NCI-H774 (cell line): ENCODE results near the gene PSMB1.

ENCODE experiments used
- DNase-seq: peaks from one replicate; lab custom pipeline; 2025; lab: John Stamatoyannopoulos, UW

The PSMB1 gene

DNA sequence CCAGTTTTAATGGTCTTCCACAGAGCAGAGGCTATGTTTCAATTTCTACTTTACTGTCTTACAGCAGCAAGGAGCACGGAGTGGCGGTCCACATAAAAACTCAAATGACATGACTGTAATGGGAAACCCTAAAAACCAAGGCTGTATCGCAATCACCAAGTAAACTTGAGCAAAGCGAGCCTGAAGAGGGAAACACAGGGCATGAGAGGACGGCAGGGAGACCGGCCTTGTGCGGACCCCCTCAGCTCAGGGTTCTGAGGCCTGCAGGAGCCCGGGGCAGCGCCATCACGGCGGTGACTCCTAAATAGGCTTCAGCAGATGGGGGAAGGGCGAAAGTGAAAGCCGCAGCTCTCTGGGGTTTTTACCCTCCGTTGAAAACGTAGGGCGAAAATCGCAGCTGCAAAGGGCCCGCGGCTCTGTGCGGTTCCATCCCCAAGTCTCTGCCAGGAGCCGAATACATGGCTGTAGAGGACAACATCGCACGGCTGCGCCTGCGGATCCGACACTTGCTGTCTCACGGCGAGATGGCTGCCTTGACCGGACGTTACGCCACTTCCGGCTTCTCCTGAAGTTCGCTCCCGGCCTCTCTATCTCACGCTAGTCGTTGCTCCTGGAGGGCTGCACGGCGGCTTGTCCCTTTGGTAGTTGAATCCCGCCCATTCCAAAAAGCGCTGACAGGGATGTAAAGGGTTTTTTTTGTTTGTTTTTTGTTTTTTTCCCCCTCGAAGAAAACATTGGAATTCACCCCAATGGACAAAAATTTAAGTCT is at the start of gene PSMB1:
Gene PSMB1, minus strand, starts transcription at position 543 of the 769 bp plus-strand sequence. Its CDS starts 65 bp downstream, at position 478.
- DNase-seq = peak; percentile 99

GRCh38 chr6:170597278-170597677 is 44.2 kb upstream of the PSMB1 start:
- DNase-seq = no peak

DNA sequence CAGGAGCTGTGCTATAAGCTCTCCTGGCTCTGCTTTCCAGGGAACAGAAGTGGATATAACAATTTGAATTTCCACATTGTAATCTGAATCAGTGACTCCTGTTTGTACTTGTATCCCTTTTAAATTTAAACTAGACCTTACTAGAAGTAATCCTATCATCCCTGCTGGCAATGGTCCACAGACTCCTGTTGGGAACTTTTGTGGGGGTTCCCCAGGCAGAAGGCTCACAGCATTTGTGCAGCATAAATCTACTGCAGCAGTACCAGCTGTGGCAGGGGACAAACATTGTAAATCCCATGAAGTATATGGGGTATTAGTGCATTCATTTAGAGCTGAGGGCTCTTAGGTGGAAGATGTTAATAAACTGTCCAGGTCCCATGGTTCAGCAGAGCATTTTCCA is 43.3 kb upstream of the PSMB1 start:
- DNase-seq = no peak

GRCh38 chr6:170590725-170591124 is 37.6 kb upstream of the PSMB1 start:
- DNase-seq = no peak

GRCh38 chr6:170584954-170585498 is 31.9 kb upstream of the PSMB1 start:
- DNase-seq = no peak

DNA sequence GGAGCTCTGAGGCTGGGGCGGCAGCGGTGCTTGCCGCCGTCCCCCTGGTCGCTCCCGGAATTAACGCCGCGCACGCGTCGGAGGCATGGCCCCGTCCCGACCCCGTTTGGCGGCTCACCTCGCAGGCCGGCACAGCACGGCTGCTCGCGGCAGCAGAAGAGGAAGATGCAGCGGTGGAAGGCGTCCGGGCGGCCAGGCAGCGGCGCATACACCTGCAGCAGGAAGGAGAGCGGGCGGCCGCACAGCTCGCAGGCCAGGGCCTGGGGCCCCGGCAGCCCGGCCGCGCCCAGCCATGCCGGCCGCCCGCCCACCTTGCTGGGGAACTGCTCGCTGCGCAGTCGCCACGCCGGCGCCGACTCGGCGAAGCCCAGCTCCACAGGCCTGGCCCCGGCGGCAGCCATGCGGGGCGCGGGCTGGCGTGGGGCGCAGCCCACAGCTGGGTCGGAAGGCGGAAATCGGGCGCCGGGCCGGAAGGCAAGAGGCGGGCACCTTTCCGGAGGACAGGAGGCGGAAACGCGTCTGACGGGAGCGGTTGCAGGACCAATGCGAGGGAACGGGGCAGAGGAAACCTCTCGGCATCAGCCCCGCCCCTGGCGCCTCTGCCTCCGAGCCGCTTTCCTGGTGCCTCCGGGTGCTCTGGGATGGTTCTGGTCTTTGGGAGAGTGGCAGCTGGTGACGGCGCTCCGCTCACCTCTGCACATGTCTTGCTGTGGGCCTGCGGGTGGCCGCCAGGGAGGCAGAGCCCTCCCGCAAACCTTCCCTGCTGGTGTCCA is 31.3 kb upstream of the PSMB1 start, which contains the start of gene PDCD2:
Gene PDCD2, minus strand, starts transcription at position 457 of the 773 bp plus-strand sequence. Its CDS starts 56 bp downstream, at position 401.
- peak; percentile 98 for DNase-seq

GRCh38 chr6:170583756-170584180 is 30.7 kb upstream of the PSMB1 start:
- no peak for DNase-seq

DNA sequence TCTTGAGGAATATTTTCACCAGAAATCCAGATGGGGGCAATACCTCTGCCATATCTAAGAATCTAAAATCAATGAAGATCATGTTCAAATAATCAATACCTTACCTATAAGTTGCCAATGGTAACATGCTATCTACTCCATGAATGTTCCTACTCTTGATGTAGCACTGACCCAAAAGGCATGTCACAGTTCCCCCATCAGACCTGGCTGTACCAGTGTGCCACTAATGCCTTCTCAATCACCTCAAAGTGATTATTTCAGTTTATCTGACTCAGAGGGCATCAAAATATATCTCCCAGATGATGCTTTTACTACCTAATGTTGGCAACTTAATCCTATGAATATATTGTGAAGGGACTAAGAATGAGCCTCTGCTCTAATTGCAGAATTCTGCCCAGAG is 25.8 kb upstream of the PSMB1 start:
- no peak for DNase-seq

DNA sequence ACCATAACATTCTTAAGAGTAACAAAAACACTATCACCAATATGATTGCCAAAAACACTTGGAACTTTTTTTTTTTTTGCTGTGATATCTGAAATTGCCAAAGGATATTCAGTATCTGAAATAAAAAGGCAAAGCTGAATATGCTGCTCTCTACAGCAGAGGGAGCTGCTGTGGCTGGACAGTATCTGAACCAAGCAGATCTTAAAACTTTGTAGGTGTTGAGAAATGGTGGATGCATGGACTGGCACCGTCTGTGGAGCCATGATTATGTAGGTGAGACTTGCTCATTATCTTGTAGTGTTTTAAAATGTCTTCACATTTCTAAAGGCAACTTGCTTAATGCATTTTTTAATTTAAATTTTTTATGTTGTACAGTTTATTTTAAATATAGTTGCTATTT is 22.1 kb upstream of the PSMB1 start:
- DNase-seq = no peak

DNA sequence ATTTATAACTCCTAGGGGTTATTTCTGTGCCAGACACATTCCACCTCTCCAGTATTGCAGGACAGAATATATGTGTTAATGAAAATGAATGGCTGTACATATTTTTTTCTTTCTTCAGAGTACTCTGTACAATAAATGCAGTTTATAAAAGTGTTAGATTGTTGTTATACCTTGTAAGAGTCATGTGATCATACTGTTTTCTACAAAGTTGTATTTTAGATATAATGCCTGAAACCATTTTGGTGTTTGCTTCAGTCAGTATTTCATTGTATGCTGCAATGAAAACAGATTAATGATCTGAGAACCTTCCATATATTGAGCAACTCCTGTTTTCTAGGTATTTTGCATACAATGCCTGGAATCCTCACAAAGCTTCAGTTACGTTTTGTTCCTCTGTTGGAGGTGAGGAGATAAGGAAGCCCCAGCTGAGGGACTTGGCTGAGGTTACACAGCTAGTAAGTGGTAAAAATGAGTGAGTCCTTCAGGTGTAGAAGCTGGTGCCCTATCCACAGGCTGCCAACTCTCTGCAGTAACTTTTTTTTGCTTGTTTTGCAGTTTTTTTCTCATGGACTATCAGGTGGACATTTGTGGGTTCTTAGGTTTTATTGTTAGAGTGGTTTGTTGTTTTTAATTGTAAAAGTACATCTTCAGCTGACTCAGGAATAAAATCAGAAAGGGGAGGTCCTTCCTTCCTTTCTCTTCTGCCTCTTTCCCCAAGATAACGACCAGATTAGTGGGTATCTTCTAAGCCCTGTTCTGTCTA is 19.8 kb upstream of the PSMB1 start:
- no peak for DNase-seq

DNA sequence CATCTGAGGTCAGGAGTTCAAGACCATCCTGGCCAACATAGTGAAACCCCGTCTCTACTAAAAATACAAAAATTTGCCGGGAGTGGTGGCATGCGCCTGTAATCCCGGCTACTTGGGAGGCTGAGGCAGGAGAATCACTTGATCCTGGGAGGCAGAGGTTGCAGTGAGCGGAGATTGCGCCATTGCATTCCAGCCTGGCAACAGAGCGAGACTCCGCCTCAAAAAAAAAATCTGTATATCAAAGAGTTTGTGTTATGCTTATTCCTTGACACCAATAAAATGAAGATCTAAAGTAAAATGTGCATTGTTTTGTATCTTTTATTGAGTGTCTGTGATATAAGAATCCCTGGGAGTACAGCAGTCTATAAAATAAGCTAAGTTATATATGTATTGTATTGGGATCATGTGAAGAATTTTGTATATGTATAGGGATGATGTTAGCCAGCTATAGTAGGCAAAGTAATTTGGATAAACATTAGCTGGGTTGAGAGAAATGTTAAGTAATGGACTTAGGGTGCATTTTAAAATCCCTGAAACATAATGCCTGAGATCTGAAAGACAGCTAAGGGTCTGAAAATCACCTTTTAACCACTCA is 11.9 kb upstream of the PSMB1 start:
- DNase-seq = no peak

DNA sequence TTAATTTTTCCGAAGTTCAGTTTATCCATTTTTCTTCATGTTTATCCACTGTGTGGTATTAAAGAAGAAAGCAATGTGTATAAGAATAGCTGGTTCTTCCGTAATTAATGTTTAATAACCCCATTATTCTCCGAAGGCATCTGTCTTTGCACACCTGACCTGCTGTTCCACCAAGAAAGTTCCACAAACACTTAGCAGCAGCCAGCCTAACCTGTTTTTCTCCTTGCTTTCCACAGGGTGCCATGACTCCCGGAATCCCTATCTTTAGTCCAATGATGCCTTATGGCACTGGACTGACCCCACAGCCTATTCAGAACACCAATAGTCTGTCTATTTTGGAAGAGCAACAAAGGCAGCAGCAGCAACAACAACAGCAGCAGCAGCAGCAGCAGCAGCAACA is 8.4 kb upstream of the PSMB1 start:
- DNase-seq = no peak

DNA sequence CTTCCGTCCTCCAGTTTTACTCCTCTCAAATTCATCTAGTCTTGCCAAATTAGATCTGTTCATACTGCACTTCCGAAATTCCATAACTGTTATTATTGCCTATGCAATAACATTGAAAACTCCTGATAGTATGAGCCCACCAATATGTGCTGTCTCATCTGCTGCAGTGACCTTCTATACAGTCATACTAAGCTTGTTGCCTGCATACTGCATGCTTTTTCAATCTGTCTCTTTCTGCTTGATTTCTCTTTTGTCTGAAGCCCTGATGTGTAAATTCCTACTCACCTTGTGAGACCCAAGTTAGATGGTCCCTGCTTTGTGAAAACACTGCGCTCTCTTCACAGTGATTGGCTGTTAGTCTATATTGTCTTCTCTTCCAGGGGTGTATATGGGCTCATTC is 2.2 kb upstream of the PSMB1 start:
- DNase-seq = no peak

DNA sequence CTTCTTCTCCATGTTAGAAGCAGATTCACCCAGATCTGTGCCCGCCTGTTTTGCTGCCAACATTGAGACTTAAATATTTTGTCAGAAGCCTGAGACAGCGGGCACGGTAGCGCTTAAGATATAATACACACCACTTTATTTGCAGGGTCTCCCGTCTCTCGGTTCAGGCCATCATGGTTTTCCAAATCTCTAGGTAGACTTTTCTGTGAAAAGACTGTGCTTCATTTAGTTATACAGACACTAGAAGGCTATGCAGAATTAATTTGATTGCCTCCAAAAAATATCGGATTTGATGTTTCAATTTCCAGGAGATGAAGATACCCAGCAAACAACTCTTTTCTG is 1.7 kb upstream of the PSMB1 start:
- no peak for DNase-seq

DNA sequence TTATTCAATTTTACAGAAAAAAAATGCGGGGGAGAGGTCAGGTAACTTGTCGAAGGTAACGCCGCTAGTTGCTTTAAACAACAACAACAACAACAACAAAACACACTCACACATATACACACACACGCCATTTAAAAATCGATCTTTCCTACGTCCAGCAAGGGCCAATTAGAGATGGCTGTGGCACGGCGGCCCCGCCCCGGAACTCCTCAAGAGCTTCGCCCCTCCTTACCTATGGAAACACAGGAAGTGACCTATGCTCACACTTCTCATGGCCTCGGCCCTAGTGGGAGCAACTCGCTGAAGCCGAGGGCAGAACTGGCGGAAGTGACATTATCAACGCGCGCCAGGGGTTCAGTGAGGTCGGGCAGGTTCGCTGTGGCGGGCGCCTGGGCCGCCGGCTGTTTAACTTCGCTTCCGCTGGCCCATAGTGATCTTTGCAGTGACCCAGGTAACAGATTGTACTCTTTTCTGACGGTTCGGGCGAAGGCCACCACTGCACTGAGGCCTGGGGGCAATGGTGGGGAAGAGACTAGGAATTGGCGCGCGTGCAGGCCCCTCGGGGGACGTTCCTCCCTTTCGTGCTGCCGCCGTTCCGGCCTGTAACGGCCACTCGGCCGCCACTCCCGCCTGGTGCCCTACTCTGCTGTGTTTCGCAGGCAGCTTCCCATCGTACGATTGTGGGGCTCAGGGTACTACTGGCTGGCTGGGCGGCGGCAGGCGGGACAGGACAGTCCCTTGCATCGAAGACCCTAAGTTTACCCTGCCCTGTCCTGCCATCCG is 1.1 kb upstream of the PSMB1 start, which contains the start of gene TBP:
Gene TBP, plus strand, starts transcription at position 357 of the 783 bp plus-strand sequence. CDS start 2,661 bp downstream, outside the sequence.
- peak; percentile 100 for DNase-seq

DNA sequence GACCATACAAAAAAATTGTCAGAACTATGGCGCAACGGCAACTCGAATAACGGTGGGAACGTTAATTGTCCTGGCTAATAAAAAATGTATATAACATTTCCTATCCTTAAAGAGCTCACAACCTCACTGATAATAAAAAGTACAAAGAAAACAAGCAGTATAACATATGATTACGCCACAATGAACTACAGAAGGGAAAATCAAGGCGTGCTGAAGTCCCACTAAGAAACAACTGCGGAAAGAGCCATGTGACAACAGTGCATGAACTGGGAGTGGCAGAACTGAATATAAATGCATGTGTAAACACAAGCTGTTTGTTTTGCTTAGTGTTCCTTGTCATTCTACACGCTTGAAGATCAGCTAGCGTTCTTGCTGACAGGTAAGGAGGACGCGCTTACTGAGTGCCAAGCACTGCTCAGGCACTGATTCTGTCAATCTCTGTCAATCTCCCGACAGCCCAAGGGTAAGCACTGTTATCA is 466 bp upstream of the PSMB1 start:
- peak; percentile 89 for DNase-seq

GRCh38 chr6:170545405-170545804 is 7.7 kb downstream of the PSMB1 start:
- DNase-seq = peak; percentile 92

DNA sequence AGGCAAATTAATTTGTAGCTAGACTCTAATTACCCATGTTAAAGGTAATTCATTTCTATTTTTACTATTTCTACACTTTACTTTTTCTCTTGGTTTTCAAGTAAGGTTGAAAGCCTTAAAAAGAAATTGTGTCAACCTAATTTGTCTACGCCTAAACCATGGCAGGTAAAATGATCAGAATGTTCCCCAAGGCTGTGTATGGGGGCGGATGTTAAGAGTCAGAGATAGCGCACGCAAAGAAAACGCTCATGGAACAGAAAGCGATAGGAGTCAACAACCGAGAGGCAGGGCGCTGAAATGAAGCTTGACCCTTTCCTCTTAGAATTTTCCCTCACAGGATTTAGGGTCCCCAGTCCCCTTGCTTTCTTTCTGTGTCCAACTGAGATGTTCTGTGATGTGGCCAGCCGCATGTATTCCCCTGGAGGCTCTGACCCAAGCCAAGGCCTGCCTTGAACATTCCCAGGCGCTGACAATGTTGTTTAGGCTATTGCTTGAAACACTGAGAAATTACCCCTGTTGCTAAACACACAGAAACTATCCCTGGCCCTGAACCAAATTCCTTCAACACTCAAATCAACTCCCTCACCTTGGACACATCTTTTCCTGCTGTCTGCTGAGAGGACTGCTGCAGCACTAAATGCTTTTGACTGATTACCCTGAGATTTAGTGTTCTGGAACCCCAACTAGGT is 10.9 kb downstream of the PSMB1 start:
- DNase-seq = no peak

GRCh38 chr6:170537329-170537728 is 15.8 kb downstream of the PSMB1 start:
- DNase-seq = no peak

DNA sequence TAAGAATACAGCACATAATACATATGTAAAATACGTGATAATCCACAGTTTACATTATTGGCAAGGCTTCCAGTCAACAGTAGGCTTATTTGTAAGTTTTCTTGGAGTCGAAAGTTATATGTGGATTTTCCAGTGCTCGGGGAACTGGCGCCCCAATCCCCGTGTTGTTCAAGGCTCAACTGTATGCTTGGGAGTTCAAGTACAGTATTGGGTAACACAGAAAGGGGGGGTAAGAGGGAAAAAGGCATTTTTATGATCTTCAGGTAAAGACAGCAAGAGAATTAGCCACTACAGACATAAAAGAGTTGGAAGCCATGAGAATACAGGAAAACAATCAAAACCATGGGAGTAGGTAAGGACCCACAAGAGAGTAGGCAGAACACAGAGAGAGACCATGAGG is 16.4 kb downstream of the PSMB1 start:
- no peak for DNase-seq
